Natural killer cell (primary cell): Measurements from ENCODE around the gene ATP5MG. TPM values are rescaled to one million over a fixed set of nuclear protein-coding genes. Genes with fewer than 3 reads are reported as not detected.

Experiments
- ATAC-seq, 3 donors: fragments of 150-1000 bp in 2 of 3; fragments of 200-7000 bp in 1 of 3; cut with Tn5 transposase; 1 replicate in 1 of 3; 2 replicates in 2 of 3; pipeline ENCODE4 v1.10.0; 2021; ENCODE audit warnings: mild to moderate bottlenecking in 2 of 3, moderate library complexity in 2 of 3
- DNase-seq, 2 donors: peaks; one replicate each; pipeline versions ENCODE4 v3.0.0 to v3.0.0-alpha.2; 2013 to 2021; ENCODE audit warnings: mixed read lengths in 1 of 2
- H3K27ac ChIP-seq: one replicate; pipeline ENCODE4 v1.5.1; 2013; ENCODE audit warnings: mild to moderate bottlenecking, low read length
- H3K27me3 ChIP-seq: one replicate; pipeline ENCODE4 v1.6.1; 2013; ENCODE audit warnings: low read length; ENCODE audit not compliant: control insufficient read depth, insufficient read depth
- H3K36me3 ChIP-seq: one replicate; pipeline ENCODE4 v1.6.1; 2013; ENCODE audit warnings: low read length; ENCODE audit not compliant: control insufficient read depth, insufficient read depth
- H3K4me1 ChIP-seq: one replicate; pipeline ENCODE4 v1.6.1; 2013; ENCODE audit warnings: low read length; ENCODE audit not compliant: control insufficient read depth, insufficient read depth
- H3K4me3 ChIP-seq: one replicate; pipeline ENCODE4 v1.5.1; 2013; ENCODE audit warnings: low read length
- H3K9me3 ChIP-seq: one replicate; pipeline ENCODE4 v1.6.1; 2013; ENCODE audit warnings: low read length; ENCODE audit not compliant: control insufficient read depth, insufficient read depth
- H3K27ac Mint-ChIP-seq, 2 donors: one replicate each; pipeline ENCODE4 v1.8.0; 2022; ENCODE audit warnings: mild to moderate bottlenecking in 2 of 2, mixed read lengths in 2 of 2, moderate library complexity in 1 of 2
- H3K27me3 Mint-ChIP-seq, 2 donors: one replicate each; pipeline ENCODE4 v1.8.0; 2022; ENCODE audit warnings: low read depth in 2 of 2, mixed read lengths in 2 of 2
- H3K36me3 Mint-ChIP-seq: one replicate; pipeline ENCODE4 v1.8.0; 2022; ENCODE audit warnings: mixed read lengths
- H3K4me1 Mint-ChIP-seq, 2 donors: one replicate each; pipeline ENCODE4 v1.8.0; 2022; ENCODE audit warnings: mixed read lengths in 2 of 2
- H3K4me3 Mint-ChIP-seq: one replicate; pipeline ENCODE4 v1.8.0; 2022; ENCODE audit warnings: mild to moderate bottlenecking, moderate library complexity, mixed read lengths
- H3K9me3 Mint-ChIP-seq, 2 donors: one replicate each; pipeline ENCODE4 v1.8.0; 2022; ENCODE audit warnings: mixed read lengths in 2 of 2
- CTCF ChIP-seq: fragments of 200-600 bp; IDR thresholded peaks from one replicate; pipeline ENCODE4 v1.8.0; 2022; ENCODE audit warnings: antibody characterized with exemption
- WGBS: methylation state at CpG from one replicate; pipeline ENCODE4 v1.1.7; 2013; ENCODE audit warnings: missing lambda C conversion rate; ENCODE audit not compliant: insufficient coverage; 5-methylcytosine and 5-hydroxymethylcytosine counted together
- intact Hi-C: fragments of 100-400 bp; cut with micrococcal nuclease; formaldehyde crosslinking; loops from one replicate; pipeline ENCODE4 v1.14.2; 2022
- total RNA-seq, 4 donors: library from RNA; stranded (reverse); fragments of 120-200 nt in 1 of 4; gene quantifications; one replicate each; pipeline versions ENCODE4 v1.2.3 to v1.2.4, GENCODE V29; 2013 to 2022

ATP5MG gene
- total RNA-seq, 3 donors from 2014 or later (not counting 1 experiment from before 2014, with no cell fraction given): 90.3 to 135 (median 107) TPM

- Mint-ChIP-seq H3K9me3 (no peaks in the 10 kb centered on the region), H3K36me3 (no peaks in the 10 kb centered on the region), H3K27ac (peak overlapping the region; percentile 94 to 98), H3K4me1 (peaks cover 44 to 50% of the 10 kb centered on the region in 2 donors), H3K4me3 (peak overlapping the region; percentile 89), H3K27me3 (no peaks in the 10 kb centered on the region)
- no peaks in the 10 kb centered on the region for H3K36me3 ChIP-seq
- intact Hi-C loops: no loop called here
- H3K27me3 ChIP-seq: no peaks in the 10 kb centered on the region
- H3K4me1 ChIP-seq: peaks cover 30% of the 10 kb centered on the region
- no peak for ATAC-seq
- DNase-seq: peak; percentile 23 to 59
- no peak overlapping the region for H3K27ac ChIP-seq
- under 1% methylated on average over 39 of the region's 39 CpGs for WGBS
- no peak for TF ChIP-seq CTCF
- no peaks in the 10 kb centered on the region for H3K9me3 ChIP-seq
- H3K4me3 ChIP-seq: peak overlapping the region; percentile 87
Measured at GRCh38 chr11:118434553-118435289, 33.3 kb downstream of the ATP5MG start.

DNA sequence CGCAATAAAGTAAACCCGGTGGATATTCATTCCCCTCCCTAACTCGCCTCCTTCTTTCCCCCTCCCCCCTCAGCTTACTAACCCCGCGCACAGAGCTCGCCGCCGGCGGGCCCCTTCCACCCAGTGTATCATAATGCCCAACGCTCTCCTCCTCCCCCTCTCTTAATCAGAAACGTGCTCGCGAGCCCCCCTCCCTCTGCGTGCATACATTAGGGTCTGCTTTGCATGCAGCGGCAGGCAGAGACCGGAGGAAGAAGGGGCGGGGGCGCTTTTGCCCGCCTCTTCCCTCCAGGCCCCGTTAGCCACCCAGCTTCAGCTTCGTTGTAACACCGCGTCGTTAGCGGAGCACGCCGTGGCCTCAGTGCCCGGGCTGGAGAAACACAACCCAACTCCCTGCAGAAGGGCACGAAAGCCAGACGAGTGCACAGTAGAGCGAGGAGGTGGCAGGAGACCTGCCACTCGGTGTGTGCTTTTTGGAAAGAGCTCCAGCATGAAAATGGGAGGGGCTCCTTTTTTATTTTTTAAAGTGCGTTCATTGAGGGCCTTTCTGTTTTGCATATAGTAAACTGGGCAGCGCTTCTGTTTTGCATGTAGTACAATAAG lies 34.0 kb downstream of the ATP5MG start:
- intact Hi-C loops: no loop called here
- Histone ChIP-seq H3K36me3 (peaks cover 4% of the 10 kb centered on the region), H3K4me1 (peaks cover 30% of the 10 kb centered on the region), H3K9me3 (no peaks in the 10 kb centered on the region), H3K27ac (peak overlapping the region; percentile 70), H3K4me3 (peak overlapping the region; percentile 87), H3K27me3 (no peaks in the 10 kb centered on the region)
- DNase-seq: peak; percentile 45 to 74
- Mint-ChIP-seq H3K9me3 (no peaks in the 10 kb centered on the region), H3K27ac (peak overlapping the region; percentile 94 to 98), H3K4me3 (peak overlapping the region; percentile 89), H3K4me1 (peaks cover 50 to 57% of the 10 kb centered on the region in 2 donors), H3K36me3 (no peaks in the 10 kb centered on the region), H3K27me3 (no peaks in the 10 kb centered on the region)
- peak in 1 of 3 donors; percentile 7 for ATAC-seq
- no peak for TF ChIP-seq CTCF
- WGBS: under 1% methylated on average over 34 of the region's 34 CpGs

DNA sequence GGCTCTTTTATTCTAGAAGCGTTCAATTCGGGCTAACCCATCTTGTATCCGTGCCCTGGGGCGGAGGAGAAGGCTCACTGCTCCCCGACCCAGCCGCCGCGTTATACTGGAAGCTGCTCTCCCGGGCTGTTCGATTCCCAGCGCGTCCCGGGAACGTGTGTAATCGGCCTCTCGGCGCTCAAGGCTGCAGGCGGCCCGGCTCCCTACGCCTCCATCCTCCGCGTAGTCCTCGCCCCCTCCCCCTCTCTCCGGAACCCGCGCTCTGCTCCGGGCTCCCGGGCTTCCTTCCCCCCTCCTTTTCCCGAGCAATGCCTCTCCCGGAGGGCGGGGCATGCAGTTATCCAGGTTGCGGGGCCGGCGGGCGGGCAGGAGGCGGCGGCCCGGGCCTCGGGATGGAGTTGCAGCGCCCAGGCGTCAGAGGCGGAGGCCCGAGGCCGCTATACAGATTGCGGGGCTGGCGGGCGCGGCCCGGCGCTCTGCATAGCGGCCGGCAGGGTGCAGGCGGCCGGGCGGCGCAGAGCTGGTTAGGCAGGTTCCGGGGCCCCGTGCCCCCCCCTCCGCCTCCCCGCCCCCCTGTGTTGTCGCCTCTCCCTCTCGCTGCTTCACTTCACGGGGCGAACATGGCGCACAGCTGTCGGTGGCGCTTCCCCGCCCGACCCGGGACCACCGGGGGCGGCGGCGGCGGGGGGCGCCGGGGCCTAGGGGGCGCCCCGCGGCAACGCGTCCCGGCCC lies 34.7 kb downstream of the ATP5MG start, which contains the start of gene KMT2A:
KMT2A (plus strand) TSS at position 600 of the 732 bp plus-strand sequence; CDS start at position 621, 21 bp downstream.
- H3K27ac ChIP-seq: peak within 1 kb of the TSS; percentile 78
- TF ChIP-seq CTCF: no peak
- peak within 1 kb of the TSS; percentile 87 for H3K4me3 ChIP-seq
- DNase-seq: peak; percentile 96 to 97
- no peaks in the 10 kb centered on the region for H3K27me3 ChIP-seq
- Mint-ChIP-seq H3K27me3 (no peaks in the 10 kb centered on the region), H3K4me1 (peaks cover 57 to 62% of the 10 kb centered on the region in 2 donors), H3K27ac (peak within 1 kb of the TSS; percentile 94 to 98), H3K4me3 (peak within 1 kb of the TSS; percentile 94), H3K36me3 (no peaks in the 10 kb centered on the region), H3K9me3 (no peaks in the 10 kb centered on the region)
- intact Hi-C loops: no loop called here
- H3K36me3 ChIP-seq: peaks cover 4% of the 10 kb centered on the region
- under 1% methylated on average over 83 of the region's 83 CpGs for WGBS
- peaks cover 30% of the 10 kb centered on the region for H3K4me1 ChIP-seq
- ATAC-seq: peak; percentile 73 to 96 (median 81)
- H3K9me3 ChIP-seq: no peaks in the 10 kb centered on the region
